ENCODE results near the gene IFIT1.

IFIT1 gene

GRCh38 chr10:89379103-89379502 lies 13.3 kb upstream of the IFIT1 start:
- ATAC-seq, result no peak
- TF ChIP-seq ZNF8 (CRISPR knock-in tag; IDR thresholded peaks at IDR 0.05) (no peak), ZC3H10 (CRISPR knock-in tag; IDR thresholded peaks at IDR 0.05) (no peak), TOX (CRISPR knock-in tag; IDR thresholded peaks at IDR 0.05; ENCODE audit: borderline replicate concordance) (no peak), GLIS3 (CRISPR knock-in tag; IDR thresholded peaks at IDR 0.05) (no peak), ISL1 (CRISPR knock-in tag; IDR thresholded peaks at IDR 0.05) (no peak), ZFP30 (CRISPR knock-in tag; IDR thresholded peaks at IDR 0.05) (no peak), ARNTL (CRISPR knock-in tag; IDR thresholded peaks at IDR 0.05; ENCODE audit: borderline replicate concordance, low read depth) (no peak), RARB (CRISPR knock-in tag; IDR thresholded peaks at IDR 0.05) (no peak), BACH2 (CRISPR knock-in tag; IDR thresholded peaks at IDR 0.05; ENCODE audit: borderline replicate concordance) (no peak), ESRRG (CRISPR knock-in tag; IDR thresholded peaks at IDR 0.05) (no peak)
- TF ChIP-seq, protein P1, sequence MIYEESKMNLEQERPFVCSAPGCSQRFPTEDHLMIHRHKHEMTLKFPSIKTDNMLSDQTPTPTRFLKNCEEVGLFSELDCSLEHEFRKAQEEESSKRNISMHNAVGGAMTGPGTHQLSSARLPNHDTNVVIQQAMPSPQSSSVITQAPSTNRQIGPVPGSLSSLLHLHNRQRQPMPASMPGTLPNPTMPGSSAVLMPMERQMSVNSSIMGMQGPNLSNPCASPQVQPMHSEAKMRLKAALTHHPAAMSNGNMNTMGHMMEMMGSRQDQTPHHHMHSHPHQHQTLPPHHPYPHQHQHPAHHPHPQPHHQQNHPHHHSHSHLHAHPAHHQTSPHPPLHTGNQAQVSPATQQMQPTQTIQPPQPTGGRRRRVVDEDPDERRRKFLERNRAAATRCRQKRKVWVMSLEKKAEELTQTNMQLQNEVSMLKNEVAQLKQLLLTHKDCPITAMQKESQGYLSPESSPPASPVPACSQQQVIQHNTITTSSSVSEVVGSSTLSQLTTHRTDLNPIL (CRISPR knock-in tag; IDR thresholded peaks at IDR 0.05; ENCODE audit: low read depth), result no peak
- TF ChIP-seq, protein P2, sequence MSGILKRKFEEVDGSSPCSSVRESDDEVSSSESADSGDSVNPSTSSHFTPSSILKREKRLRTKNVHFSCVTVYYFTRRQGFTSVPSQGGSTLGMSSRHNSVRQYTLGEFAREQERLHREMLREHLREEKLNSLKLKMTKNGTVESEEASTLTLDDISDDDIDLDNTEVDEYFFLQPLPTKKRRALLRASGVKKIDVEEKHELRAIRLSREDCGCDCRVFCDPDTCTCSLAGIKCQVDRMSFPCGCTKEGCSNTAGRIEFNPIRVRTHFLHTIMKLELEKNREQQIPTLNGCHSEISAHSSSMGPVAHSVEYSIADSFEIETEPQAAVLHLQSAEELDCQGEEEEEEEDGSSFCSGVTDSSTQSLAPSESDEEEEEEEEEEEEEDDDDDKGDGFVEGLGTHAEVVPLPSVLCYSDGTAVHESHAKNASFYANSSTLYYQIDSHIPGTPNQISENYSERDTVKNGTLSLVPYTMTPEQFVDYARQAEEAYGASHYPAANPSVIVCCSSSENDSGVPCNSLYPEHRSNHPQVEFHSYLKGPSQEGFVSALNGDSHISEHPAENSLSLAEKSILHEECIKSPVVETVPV (CRISPR knock-in tag; IDR thresholded peaks at IDR 0.05), result no peak

GRCh38 chr10:89382757-89383156 lies 9.7 kb upstream of the IFIT1 start:
- ATAC-seq, result no peak
- no peak for TF ChIP-seq ESRRG (CRISPR knock-in tag; IDR thresholded peaks at IDR 0.05)
- no peak for TF ChIP-seq ISL1 (CRISPR knock-in tag; IDR thresholded peaks at IDR 0.05)
- no peak for TF ChIP-seq ZNF70 (CRISPR knock-in tag; IDR thresholded peaks at IDR 0.05)
- TF ChIP-seq ZC3H10 (CRISPR knock-in tag; IDR thresholded peaks at IDR 0.05), result no peak
- TF ChIP-seq TCF4 (CRISPR knock-in tag; IDR thresholded peaks at IDR 0.05; ENCODE audit: borderline replicate concordance), result no peak
- no peak for TF ChIP-seq PPARA (CRISPR knock-in tag; IDR thresholded peaks at IDR 0.05; ENCODE audit: borderline replicate concordance)
- no peak for TF ChIP-seq ZNF8 (CRISPR knock-in tag; IDR thresholded peaks at IDR 0.05)
- no peak for TF ChIP-seq ZFP30 (CRISPR knock-in tag; IDR thresholded peaks at IDR 0.05)
- no peak for TF ChIP-seq GLIS3 (CRISPR knock-in tag; IDR thresholded peaks at IDR 0.05)
- no peak for TF ChIP-seq TOX (CRISPR knock-in tag; IDR thresholded peaks at IDR 0.05; ENCODE audit: borderline replicate concordance)
- no peak for TF ChIP-seq POU6F1 (CRISPR knock-in tag; IDR thresholded peaks at IDR 0.05; ENCODE audit: borderline replicate concordance, low read depth)
- no peak for TF ChIP-seq RARB (CRISPR knock-in tag; IDR thresholded peaks at IDR 0.05)
- TF ChIP-seq, protein P1 (CRISPR knock-in tag; IDR thresholded peaks at IDR 0.05; ENCODE audit: low read depth), result no peak
- TF ChIP-seq BACH2 (CRISPR knock-in tag; IDR thresholded peaks at IDR 0.05; ENCODE audit: borderline replicate concordance), result no peak
- no peak for TF ChIP-seq OSR1 (CRISPR knock-in tag; IDR thresholded peaks at IDR 0.05)
- TF ChIP-seq, protein P2 (CRISPR knock-in tag; IDR thresholded peaks at IDR 0.05), result no peak
- TF ChIP-seq, protein P3, sequence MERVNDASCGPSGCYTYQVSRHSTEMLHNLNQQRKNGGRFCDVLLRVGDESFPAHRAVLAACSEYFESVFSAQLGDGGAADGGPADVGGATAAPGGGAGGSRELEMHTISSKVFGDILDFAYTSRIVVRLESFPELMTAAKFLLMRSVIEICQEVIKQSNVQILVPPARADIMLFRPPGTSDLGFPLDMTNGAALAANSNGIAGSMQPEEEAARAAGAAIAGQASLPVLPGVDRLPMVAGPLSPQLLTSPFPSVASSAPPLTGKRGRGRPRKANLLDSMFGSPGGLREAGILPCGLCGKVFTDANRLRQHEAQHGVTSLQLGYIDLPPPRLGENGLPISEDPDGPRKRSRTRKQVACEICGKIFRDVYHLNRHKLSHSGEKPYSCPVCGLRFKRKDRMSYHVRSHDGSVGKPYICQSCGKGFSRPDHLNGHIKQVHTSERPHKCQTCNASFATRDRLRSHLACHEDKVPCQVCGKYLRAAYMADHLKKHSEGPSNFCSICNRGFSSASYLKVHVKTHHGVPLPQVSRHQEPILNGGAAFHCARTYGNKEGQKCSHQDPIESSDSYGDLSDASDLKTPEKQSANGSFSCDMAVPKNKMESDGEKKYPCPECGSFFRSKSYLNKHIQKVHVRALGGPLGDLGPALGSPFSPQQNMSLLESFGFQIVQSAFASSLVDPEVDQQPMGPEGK (CRISPR knock-in tag; IDR thresholded peaks at IDR 0.05; ENCODE audit: borderline replicate concordance), result no peak
- TF ChIP-seq ZNF565 (CRISPR knock-in tag; conservative IDR thresholded peaks at IDR 0.05; ENCODE audit: low read depth), result no peak

Data from SK-N-SH treated with all-trans-retinoic acid at 6 μM for 48 hours (cell line).